ENCODE data around the gene ACD.

The ACD gene

DNA sequence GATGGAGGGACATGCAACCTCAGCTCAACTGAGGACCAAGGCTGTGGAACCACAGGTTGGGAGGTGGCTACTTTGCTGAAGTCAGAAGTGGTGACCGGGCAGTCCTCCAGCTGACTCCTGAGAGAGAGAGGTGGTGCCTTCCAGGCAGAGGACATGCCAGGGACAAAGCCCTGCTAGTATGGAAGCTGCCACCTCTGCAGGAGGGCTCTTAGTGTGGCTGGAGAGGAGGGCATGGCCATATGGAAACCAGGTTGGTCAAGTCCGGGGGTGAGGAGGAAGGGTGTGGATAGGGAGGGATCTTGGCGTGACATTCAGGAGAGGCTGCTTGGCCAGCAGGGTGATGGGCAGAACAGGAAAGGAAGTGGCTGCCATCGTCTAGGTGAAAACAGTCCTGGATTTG lies 12.2 kb upstream of the ACD start:
- H3K4me3 Mint-ChIP-seq = no peak overlapping the region
- no peak for DNase-seq
- H3K27me3 Mint-ChIP-seq = no peaks in the 10 kb centered on the region
- no peak for ATAC-seq (replicated peaks)
- H3K9me3 Mint-ChIP-seq = no peaks in the 10 kb centered on the region
- peak overlapping the region; percentile 26 for H3K27ac Mint-ChIP-seq
- H3K36me3 Mint-ChIP-seq = peaks cover 4 to 22% of the 10 kb centered on the region in 2 donors
- H3K4me1 Mint-ChIP-seq = peaks cover 41 to 61% of the 10 kb centered on the region in 2 donors

DNA sequence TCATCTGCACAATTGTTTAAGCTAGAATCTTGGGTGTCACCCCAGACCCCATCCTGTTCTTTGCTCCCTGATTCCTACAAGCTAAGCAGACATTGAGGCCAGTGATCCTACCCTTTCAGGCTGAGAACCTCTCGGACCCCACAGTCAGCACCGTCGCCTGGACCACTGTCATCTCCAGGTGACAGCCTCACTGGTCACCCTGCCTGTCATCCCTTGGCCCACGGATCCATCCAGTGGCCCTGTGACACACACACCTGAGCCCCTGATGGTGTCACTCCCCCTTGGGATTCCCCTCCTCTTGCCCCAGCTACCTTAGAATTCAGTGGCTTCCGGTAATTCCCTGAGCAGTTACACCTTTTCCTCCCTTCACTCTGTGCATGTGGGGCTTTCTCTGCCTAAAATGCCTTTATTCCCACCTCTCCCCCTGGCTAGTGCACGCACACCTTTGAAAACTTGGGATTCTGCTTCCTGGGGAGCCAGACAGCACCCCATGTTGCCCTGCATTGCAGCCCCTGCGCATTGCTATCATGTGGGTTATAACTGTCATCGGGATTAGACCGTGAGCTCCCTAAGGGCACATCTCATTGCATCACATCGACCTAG lies 9.5 kb upstream of the ACD start:
- Mint-ChIP-seq H3K27ac (peak overlapping the region; percentile 57), H3K27me3 (no peaks in the 10 kb centered on the region), H3K4me3 (no peak overlapping the region), H3K4me1 (peaks cover 44 to 63% of the 10 kb centered on the region in 2 donors), H3K9me3 (no peaks in the 10 kb centered on the region), H3K36me3 (peaks cover 3 to 14% of the 10 kb centered on the region in 2 donors)
- ATAC-seq (replicated peaks) = no peak
- DNase-seq = no peak

DNA sequence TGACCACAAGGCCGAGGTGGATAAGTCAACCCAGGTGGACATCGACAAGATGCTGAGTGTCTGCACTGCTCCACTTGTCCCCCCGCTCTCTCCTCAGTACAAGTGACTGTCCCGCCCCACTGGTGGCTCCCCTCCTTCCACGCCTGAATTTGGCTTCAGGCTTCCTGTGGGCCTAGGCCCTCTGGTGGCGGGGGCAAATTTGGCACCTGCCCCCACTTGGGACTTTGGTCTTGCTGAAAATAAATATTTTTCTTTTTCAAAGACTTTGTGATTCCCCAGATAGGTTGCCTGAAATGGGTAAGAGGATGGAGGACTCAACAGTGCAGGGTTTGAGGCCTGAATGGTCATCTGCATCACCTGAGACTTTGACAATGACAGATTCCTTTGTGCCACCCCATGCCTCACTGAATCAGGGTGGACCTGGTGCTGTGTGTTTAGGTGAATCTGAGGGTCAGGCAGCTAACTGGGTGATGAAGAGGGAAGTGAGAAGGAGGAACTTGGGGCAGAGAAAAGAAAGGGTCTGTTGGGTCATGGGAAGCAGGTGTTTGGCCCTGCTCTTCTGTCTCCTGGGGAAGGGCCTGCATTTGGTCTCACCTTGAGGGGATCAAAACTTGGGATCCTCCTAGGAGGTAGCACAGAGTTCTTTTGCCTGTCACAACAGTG lies 8.6 kb upstream of the ACD start:
- Mint-ChIP-seq H3K4me3 (no peak overlapping the region), H3K9me3 (no peaks in the 10 kb centered on the region), H3K4me1 (peaks cover 41 to 60% of the 10 kb centered on the region in 2 donors), H3K27ac (peak overlapping the region; percentile 65), H3K27me3 (no peaks in the 10 kb centered on the region), H3K36me3 (peaks cover 7 to 14% of the 10 kb centered on the region in 2 donors)
- ATAC-seq (replicated peaks) = peak; percentile 24 to 27
- no peak for DNase-seq

DNA sequence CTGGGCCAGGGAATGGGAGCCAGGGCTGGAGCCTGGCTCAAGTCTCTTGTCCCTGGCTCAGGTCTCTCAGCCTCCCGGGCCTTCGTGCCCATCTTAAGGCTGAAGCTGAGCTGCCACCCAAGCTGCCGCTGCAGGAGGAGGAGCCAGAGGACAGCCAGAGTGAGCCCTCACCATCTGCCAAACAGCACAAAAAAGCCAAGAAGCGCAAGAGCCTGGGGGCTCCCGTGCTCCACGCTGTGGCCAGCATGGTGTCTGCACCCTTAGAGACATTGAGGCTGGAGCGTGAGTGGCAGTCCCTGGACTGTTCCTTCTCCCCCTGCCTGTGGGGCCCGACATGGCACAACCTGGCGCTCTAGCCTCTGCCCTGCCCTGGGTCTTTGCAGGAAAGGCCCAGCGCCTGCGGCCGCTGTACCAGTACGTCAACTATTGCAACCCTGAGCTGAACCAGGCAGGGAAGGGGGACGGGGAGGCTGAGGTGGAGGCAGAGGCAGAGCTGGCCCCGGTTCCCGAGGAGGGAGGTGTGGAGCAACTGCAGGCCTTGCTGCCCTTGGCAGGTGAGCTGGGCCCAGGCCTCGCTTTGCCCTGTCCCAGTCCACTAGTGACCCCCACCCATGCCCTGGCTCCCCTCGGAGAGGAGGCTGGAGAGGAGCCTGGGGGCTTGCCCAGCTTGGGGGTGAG lies 7.9 kb upstream of the ACD start:
- H3K9me3 Mint-ChIP-seq = no peaks in the 10 kb centered on the region
- peaks cover 7 to 14% of the 10 kb centered on the region in 2 donors for H3K36me3 Mint-ChIP-seq
- H3K4me3 Mint-ChIP-seq = peak overlapping the region; percentile 97 to 100
- H3K27me3 Mint-ChIP-seq = no peaks in the 10 kb centered on the region
- H3K4me1 Mint-ChIP-seq = peaks cover 43 to 55% of the 10 kb centered on the region in 2 donors
- H3K27ac Mint-ChIP-seq = peak overlapping the region; percentile 90
- ATAC-seq (replicated peaks) = peak; percentile 81 to 84
- DNase-seq = peak; percentile 80

DNA sequence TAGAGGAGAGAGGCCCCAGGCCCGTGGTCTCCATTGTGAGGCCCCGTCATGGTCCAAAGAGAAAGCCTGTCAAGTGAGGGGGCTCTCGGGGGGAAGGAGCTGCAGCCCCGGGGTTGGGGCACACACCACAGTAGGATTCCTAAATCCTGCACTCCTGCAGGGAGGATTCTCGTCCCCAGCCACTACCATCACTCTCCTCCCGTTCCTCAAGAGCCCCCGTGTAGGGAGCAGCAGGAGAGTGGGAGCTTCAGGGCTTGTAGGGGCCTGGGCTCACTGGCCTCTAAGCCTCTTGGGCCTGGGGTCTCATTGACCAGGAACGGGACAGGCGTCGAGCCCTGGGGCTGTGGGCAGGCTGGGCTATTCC lies 7.4 kb upstream of the ACD start:
- H3K36me3 Mint-ChIP-seq = peaks cover 7 to 14% of the 10 kb centered on the region in 2 donors
- H3K9me3 Mint-ChIP-seq = no peaks in the 10 kb centered on the region
- peak overlapping the region; percentile 97 for H3K27ac Mint-ChIP-seq
- ATAC-seq (replicated peaks) (no peak), DNase-seq (no peak)
- peak overlapping the region; percentile 97 to 100 for H3K4me3 Mint-ChIP-seq
- H3K4me1 Mint-ChIP-seq = peaks cover 38 to 50% of the 10 kb centered on the region in 2 donors
- H3K27me3 Mint-ChIP-seq = no peaks in the 10 kb centered on the region

DNA sequence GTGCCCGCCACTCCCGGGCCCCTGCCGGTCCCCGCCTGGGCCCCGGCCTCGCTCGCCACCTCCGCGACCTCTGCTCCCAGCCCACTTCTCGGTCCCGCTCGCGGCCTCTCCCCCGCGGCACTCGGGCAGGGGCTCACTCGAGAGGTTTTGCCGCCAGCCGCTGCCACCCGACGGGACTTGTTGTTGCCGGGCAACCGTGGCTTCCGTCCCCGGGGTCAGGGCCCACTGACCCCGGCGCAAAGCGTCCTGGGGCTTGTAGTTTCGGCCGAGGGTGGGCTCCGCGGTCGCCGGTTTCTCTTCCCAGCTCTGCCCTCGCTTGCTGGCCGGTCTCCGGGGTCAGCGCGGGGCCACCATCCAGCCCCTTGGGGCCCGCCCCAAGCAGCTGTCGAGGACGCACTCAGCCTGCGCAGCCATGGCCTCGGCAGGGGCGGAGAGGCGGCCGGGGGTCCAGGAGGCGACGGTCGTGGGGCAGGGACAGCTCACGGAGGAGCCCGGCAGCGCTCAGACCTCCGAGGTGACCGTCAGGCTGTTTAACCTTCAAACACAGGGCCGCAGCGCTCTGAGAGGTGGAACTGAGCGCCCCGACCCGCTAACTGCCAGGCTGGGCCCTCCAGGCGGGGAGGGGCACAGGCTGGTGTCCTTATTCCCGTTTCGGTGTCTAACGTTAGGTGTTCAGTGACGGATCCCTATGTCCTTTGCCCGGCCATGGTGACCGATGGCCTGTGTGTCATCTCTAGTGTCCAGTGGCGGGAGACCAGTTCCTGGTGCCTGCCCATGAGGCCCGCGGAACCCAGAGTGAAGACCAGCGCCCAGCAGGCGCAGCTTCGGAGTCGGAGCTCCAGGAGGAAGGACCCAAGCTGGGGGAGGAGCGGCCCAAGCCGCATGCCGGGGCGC lies 6.7 kb upstream of the ACD start, which contains the start of the genes C16orf86 and ENKD1:
C16orf86 (plus strand) TSS at position 256 of the 894 bp plus-strand sequence; CDS start at position 413, 157 bp downstream.
ENKD1 (minus strand) TSS at position 192 of the 894 bp plus-strand sequence. CDS start 308 bp downstream, outside the sequence.
- Mint-ChIP-seq H3K27ac (peak within 1 kb of the TSS; percentile 97), H3K36me3 (peaks cover 7 to 14% of the 10 kb centered on the region in 2 donors), H3K9me3 (no peaks in the 10 kb centered on the region), H3K4me3 (peak within 1 kb of the TSS; percentile 97 to 100), H3K4me1 (peaks cover 38 to 50% of the 10 kb centered on the region in 2 donors), H3K27me3 (no peaks in the 10 kb centered on the region)
- peak; percentile 69 for DNase-seq
- peak; percentile 68 to 81 for ATAC-seq (replicated peaks)

DNA sequence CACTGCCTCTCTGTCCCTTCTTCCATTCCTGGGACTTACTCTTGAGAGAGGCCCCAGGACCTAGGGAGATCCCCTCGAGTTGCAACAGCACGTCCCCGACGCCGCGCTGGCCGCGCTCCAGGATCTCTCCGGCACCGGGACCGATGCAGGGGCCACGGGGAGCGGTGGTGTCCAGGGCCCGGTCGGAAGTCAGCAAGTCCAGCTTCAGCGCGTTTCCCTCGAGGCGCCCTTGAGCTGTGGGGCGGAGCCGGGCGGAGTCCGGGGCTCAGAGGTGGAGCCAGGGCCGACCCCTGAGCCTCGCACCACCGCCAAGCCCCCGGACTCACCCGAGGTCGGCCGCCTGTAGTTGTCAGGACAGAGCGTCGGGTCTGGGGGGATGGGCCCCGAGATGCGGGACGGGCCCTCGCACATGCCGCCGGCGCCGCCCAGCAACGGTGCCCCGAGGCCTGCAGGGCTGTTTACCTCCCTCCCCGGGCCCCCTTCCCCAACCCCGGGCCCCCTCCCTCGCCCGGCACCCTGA lies 6.0 kb upstream of the ACD start:
- peaks cover 7 to 14% of the 10 kb centered on the region in 2 donors for H3K36me3 Mint-ChIP-seq
- no peaks in the 10 kb centered on the region for H3K27me3 Mint-ChIP-seq
- peaks cover 42 to 57% of the 10 kb centered on the region in 2 donors for H3K4me1 Mint-ChIP-seq
- peak overlapping the region; percentile 80 to 100 for H3K4me3 Mint-ChIP-seq
- DNase-seq (no peak), ATAC-seq (replicated peaks) (peak; percentile 8 to 11)
- H3K9me3 Mint-ChIP-seq = no peaks in the 10 kb centered on the region
- no peak overlapping the region for H3K27ac Mint-ChIP-seq

DNA sequence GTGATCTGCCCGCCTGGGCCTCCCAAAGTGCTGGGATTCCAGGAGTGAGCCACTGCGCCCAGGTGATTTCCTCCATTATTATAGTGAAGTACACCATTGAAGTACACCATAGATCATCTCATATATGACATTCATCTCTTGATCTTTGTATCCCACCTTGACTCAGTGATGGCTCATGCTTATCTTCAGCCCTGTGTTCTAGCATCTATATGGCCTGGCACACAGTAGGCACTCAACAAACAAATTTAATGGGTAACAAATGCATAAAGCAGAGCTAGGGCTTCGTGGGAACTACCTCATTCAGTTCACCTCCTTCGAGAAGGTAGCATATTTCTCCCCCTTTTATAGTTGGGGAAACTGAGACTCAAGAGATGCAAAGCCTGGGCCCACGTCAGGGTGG lies 5.5 kb upstream of the ACD start:
- peak overlapping the region; percentile 80 to 82 for H3K4me3 Mint-ChIP-seq
- H3K9me3 Mint-ChIP-seq = no peaks in the 10 kb centered on the region
- peaks cover 42 to 57% of the 10 kb centered on the region in 2 donors for H3K4me1 Mint-ChIP-seq
- DNase-seq (no peak), ATAC-seq (replicated peaks) (no peak)
- no peaks in the 10 kb centered on the region for H3K27me3 Mint-ChIP-seq
- H3K27ac Mint-ChIP-seq = peak overlapping the region; percentile 10
- peaks cover 7 to 14% of the 10 kb centered on the region in 2 donors for H3K36me3 Mint-ChIP-seq

DNA sequence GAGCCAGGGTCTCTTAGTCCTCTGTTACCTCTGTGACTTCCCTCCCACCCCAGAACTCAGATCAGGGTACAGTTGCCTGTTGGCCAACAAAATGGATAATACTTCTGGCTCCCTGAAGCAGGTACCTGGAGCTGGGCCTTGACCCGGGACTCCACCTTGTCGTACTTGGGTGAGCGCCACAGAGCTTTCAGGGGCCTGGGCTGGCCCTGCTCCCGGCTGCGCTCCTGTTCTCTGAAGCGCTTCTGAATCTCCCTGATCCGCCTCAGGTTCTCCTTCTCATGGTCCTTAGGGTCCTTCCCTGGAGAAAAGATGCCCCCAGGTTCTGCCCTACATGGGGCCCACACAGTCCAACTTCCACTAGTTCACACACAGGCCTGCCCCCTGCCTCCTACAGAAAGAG lies 4.8 kb upstream of the ACD start:
- Mint-ChIP-seq H3K4me3 (no peak overlapping the region), H3K27ac (no peak overlapping the region), H3K27me3 (no peaks in the 10 kb centered on the region), H3K4me1 (peaks cover 40 to 55% of the 10 kb centered on the region in 2 donors), H3K9me3 (no peaks in the 10 kb centered on the region), H3K36me3 (peaks cover 7 to 15% of the 10 kb centered on the region in 2 donors)
- ATAC-seq (replicated peaks) = no peak
- no peak for DNase-seq

DNA sequence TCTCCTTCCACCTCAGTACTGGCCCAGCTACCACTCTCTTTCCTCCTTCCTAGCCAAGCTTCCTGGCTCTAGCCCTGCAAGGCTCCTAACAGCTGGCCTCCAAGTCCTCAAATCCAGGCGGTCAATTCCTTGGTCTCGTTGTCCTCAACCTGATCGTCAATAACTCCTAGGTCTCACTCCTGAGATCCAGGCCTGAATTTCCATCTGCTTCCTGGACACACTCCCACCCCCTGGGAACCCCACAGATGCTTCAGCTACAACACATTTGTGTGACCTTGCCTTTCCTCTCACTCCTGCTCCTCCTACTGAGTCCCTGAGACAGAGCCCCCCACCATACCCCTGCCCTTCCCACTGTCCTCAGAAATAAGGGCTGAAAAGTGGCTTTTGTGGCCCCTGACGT lies 4.2 kb upstream of the ACD start:
- Mint-ChIP-seq H3K36me3 (peaks cover 10 to 19% of the 10 kb centered on the region in 2 donors), H3K4me1 (peaks cover 40 to 54% of the 10 kb centered on the region in 2 donors), H3K27ac (no peak overlapping the region), H3K4me3 (no peak overlapping the region), H3K9me3 (no peaks in the 10 kb centered on the region), H3K27me3 (no peaks in the 10 kb centered on the region)
- DNase-seq = no peak
- no peak for ATAC-seq (replicated peaks)

DNA sequence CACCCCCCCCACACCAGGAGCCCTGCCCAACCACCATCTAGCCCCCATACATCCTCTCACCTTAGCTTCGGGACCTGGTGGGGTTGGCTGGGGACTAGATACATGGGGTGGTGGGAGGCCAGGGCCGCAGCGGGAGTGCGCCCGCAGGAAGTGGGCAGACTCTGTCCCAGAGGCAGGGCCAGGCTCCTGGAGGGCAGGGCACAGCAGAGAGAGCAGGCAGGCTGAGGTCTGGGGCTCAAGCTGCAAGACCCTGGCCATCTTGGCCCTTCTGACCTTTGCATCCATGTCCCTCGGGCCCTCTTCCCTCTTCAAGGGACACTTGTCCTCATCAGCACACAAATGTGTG lies 3.8 kb upstream of the ACD start:
- no peak overlapping the region for H3K4me3 Mint-ChIP-seq
- ATAC-seq (replicated peaks) = no peak
- peaks cover 40 to 54% of the 10 kb centered on the region in 2 donors for H3K4me1 Mint-ChIP-seq
- H3K36me3 Mint-ChIP-seq = peaks cover 10 to 19% of the 10 kb centered on the region in 2 donors
- no peak overlapping the region for H3K27ac Mint-ChIP-seq
- H3K27me3 Mint-ChIP-seq = no peaks in the 10 kb centered on the region
- no peak for DNase-seq
- H3K9me3 Mint-ChIP-seq = no peaks in the 10 kb centered on the region

DNA sequence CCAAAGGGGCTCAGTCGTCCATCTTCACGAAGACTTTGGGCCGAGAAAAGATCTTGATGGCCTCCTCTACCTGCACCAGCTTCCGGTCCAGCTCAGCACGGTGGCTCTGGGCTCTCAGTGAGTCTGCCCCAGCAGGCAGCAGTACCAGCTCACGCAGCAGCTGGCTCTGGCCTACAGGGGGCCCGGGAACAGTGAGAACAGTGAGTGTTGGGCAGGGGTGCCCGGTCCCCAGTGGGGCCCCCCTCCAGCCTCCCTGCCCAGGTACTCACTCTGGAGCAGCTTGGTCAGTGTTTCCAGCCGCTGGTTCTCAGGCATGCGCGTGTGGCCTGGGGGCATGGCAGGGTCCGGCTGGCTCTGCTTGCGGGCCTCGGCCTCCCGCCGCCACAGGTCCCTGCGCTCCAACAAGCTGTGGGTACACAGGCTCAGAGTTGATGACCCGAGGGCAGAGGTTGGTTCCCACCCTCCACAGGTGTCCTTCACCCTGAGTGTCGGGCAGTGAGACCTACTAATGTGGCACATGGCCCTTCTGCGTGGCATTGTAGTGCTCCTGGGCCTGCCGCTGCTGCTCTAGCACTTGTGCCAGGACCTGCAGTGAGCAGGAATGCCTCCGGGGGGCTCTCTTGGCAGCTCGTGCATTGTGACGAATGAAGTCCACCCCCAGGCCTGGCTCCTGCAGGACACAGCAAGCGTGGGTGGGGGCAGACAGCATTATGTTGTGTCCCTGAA lies 3.3 kb upstream of the ACD start:
- DNase-seq (no peak), ATAC-seq (replicated peaks) (no peak)
- H3K27ac Mint-ChIP-seq = no peak overlapping the region
- H3K27me3 Mint-ChIP-seq = no peaks in the 10 kb centered on the region
- H3K36me3 Mint-ChIP-seq = peaks cover 10 to 19% of the 10 kb centered on the region in 2 donors
- H3K4me1 Mint-ChIP-seq = peaks cover 38 to 54% of the 10 kb centered on the region in 2 donors
- H3K9me3 Mint-ChIP-seq = no peaks in the 10 kb centered on the region
- H3K4me3 Mint-ChIP-seq = no peak overlapping the region

DNA sequence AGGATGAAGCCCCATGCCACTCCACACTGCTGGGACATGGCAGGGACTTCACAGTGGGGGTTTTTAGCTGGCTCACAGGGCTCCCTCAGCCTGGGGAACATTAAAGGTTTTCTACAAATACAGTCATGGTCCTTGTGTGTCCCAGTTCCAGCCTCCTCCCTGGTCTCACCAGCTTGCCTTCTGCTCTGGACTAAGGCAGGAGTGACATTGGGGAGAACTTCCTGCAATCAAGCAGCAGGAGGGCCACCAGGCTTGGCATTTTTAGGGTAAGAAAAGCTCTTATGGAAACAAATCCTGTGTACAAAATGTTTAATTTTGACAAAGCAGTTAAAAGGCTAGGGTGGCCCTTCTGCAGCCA lies 2.6 kb upstream of the ACD start:
- H3K36me3 Mint-ChIP-seq = peaks cover 13 to 23% of the 10 kb centered on the region in 2 donors
- H3K4me1 Mint-ChIP-seq = peaks cover 36 to 54% of the 10 kb centered on the region in 2 donors
- no peak overlapping the region for H3K27ac Mint-ChIP-seq
- no peaks in the 10 kb centered on the region for H3K9me3 Mint-ChIP-seq
- no peak overlapping the region for H3K4me3 Mint-ChIP-seq
- ATAC-seq (replicated peaks) (no peak), DNase-seq (no peak)
- H3K27me3 Mint-ChIP-seq = no peaks in the 10 kb centered on the region
